ENCODE data around the gene AVPI1.

The AVPI1 gene

DNA sequence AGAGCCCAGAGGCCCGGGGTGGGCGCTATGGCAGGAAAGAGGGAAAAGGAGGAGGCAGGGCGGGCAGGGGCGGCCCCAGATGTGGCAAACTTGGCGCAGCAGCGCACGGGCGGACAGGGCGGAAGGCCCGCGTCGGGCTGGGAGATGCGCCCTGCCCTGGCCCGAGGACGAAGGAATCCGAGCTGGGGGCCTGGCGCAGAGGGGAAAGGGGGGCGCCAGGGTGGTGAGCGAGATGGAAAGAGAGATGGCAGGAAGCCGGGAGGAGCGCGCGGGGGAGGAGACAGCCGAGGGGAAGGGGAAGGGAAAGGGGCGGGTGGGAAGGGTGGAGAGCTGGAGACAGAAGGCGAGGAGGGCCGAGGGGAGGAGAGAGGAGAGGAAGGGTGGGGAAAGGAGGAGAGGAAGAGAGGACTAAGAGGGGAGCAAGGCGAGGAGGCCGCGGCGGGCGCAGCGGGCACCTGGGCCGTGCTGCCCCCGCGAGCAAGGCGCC, 26.3 kb upstream of the AVPI1 start, which contains the start of gene MARVELD1 (continued):
- TF ChIP-seq, protein P1, sequence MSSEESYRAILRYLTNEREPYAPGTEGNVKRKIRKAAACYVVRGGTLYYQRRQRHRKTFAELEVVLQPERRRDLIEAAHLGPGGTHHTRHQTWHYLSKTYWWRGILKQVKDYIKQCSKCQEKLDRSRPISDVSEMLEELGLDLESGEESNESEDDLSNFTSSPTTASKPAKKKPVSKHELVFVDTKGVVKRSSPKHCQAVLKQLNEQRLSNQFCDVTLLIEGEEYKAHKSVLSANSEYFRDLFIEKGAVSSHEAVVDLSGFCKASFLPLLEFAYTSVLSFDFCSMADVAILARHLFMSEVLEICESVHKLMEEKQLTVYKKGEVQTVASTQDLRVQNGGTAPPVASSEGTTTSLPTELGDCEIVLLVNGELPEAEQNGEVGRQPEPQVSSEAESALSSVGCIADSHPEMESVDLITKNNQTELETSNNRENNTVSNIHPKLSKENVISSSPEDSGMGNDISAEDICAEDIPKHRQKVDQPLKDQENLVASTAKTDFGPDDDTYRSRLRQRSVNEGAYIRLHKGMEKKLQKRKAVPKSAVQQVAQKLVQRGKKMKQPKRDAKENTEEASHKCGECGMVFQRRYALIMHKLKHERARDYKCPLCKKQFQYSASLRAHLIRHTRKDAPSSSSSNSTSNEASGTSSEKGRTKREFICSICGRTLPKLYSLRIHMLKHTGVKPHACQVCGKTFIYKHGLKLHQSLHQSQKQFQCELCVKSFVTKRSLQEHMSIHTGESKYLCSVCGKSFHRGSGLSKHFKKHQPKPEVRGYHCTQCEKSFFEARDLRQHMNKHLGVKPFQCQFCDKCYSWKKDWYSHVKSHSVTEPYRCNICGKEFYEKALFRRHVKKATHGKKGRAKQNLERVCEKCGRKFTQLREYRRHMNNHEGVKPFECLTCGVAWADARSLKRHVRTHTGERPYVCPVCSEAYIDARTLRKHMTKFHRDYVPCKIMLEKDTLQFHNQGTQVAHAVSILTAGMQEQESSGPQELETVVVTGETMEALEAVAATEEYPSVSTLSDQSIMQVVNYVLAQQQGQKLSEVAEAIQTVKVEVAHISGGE (tag by site-specific recombination; conservative IDR thresholded peaks at IDR 0.05; ENCODE audit: low read depth), result peak; percentile 46; the same call in 1 of the 2 replicates
- TF ChIP-seq ZXDB (tag by site-specific recombination; IDR thresholded peaks at IDR 0.05) (peak; percentile 32), ZBTB1 (tag by site-specific recombination; IDR thresholded peaks at IDR 0.05) (no peak), HOXA7 (CRISPR knock-in tag; IDR thresholded peaks at IDR 0.05; ENCODE audit: borderline replicate concordance) (no peak), ZNF530 (tag by site-specific recombination; IDR thresholded peaks at IDR 0.05; ENCODE audit: low read depth) (peak; percentile 98), ZNF558 (tag by site-specific recombination; IDR thresholded peaks at IDR 0.05) (no peak), ZNF202 (tag by site-specific recombination; IDR thresholded peaks at IDR 0.05; ENCODE audit: borderline replicate concordance) (no peak), ZNF2 (tag by site-specific recombination; IDR thresholded peaks at IDR 0.05) (peak; percentile 72), ZNF423 (tag by site-specific recombination; IDR thresholded peaks at IDR 0.05) (no peak), SALL2 (tag by site-specific recombination; IDR thresholded peaks at IDR 0.05; ENCODE audit: borderline replicate concordance) (no peak), ZNF140 (tag by site-specific recombination; IDR thresholded peaks at IDR 0.05) (no peak), ZNF433 (tag by site-specific recombination; IDR thresholded peaks at IDR 0.05; ENCODE audit: low read depth) (no peak), HOXD13 (CRISPR knock-in tag; IDR thresholded peaks at IDR 0.05; ENCODE audit: borderline replicate concordance) (no peak), KLF8 (tag by site-specific recombination; IDR thresholded peaks at IDR 0.05) (peak; percentile 75), ZNF146 (tag by site-specific recombination; IDR thresholded peaks at IDR 0.05) (no peak), KLF9 (tag by site-specific recombination; IDR thresholded peaks at IDR 0.05; ENCODE audit: low read depth) (no peak; the same call in 1 of the 2 replicates), ZNF16 (tag by site-specific recombination; IDR thresholded peaks at IDR 0.05; ENCODE audit: low read depth) (no peak), ZBTB20 (tag by site-specific recombination; IDR thresholded peaks at IDR 0.05) (peak; percentile 83), OSR2 (tag by site-specific recombination; IDR thresholded peaks at IDR 0.05) (no peak), FEZF1 (tag by site-specific recombination; IDR thresholded peaks at IDR 0.05) (no peak), ZNF785 (tag by site-specific recombination; IDR thresholded peaks at IDR 0.05) (no peak), PRDM1 (tag by site-specific recombination; IDR thresholded peaks at IDR 0.05) (peak; percentile 83), ZNF830 (tag by site-specific recombination; IDR thresholded peaks at IDR 0.05; ENCODE audit: low read depth) (no peak), GLIS2 (tag by site-specific recombination; IDR thresholded peaks at IDR 0.05) (peak; percentile 78), SETDB1 (IDR thresholded peaks at IDR 0.05; ENCODE audit: insufficient read length, low read length) (no peak), ZNF600 (tag by site-specific recombination; IDR thresholded peaks at IDR 0.05) (peak; percentile 77)
- TF ChIP-seq, protein P2, sequence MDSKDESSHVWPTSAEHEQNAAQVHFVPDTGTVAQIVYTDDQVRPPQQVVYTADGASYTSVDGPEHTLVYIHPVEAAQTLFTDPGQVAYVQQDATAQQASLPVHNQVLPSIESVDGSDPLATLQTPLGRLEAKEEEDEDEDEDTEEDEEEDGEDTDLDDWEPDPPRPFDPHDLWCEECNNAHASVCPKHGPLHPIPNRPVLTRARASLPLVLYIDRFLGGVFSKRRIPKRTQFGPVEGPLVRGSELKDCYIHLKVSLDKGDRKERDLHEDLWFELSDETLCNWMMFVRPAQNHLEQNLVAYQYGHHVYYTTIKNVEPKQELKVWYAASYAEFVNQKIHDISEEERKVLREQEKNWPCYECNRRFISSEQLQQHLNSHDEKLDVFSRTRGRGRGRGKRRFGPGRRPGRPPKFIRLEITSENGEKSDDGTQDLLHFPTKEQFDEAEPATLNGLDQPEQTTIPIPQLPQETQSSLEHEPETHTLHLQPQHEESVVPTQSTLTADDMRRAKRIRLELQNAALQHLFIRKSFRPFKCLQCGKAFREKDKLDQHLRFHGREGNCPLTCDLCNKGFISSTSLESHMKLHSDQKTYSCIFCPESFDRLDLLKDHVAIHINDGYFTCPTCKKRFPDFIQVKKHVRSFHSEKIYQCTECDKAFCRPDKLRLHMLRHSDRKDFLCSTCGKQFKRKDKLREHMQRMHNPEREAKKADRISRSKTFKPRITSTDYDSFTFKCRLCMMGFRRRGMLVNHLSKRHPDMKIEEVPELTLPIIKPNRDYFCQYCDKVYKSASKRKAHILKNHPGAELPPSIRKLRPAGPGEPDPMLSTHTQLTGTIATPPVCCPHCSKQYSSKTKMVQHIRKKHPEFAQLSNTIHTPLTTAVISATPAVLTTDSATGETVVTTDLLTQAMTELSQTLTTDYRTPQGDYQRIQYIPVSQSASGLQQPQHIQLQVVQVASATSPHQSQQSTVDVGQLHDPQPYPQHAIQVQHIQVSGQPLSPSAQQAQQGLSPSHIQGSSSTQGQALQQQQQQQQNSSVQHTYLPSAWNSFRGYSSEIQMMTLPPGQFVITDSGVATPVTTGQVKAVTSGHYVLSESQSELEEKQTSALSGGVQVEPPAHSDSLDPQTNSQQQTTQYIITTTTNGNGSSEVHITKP (tag by site-specific recombination; IDR thresholded peaks at IDR 0.05), result peak; percentile 46; the same call in 1 of the 2 replicates
- TF ChIP-seq, protein P3, sequence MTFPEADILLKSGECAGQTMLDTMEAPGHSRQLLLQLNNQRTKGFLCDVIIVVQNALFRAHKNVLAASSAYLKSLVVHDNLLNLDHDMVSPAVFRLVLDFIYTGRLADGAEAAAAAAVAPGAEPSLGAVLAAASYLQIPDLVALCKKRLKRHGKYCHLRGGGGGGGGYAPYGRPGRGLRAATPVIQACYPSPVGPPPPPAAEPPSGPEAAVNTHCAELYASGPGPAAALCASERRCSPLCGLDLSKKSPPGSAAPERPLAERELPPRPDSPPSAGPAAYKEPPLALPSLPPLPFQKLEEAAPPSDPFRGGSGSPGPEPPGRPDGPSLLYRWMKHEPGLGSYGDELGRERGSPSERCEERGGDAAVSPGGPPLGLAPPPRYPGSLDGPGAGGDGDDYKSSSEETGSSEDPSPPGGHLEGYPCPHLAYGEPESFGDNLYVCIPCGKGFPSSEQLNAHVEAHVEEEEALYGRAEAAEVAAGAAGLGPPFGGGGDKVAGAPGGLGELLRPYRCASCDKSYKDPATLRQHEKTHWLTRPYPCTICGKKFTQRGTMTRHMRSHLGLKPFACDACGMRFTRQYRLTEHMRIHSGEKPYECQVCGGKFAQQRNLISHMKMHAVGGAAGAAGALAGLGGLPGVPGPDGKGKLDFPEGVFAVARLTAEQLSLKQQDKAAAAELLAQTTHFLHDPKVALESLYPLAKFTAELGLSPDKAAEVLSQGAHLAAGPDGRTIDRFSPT (tag by site-specific recombination; IDR thresholded peaks at IDR 0.05), result peak; percentile 84
- TF ChIP-seq, protein P4, sequence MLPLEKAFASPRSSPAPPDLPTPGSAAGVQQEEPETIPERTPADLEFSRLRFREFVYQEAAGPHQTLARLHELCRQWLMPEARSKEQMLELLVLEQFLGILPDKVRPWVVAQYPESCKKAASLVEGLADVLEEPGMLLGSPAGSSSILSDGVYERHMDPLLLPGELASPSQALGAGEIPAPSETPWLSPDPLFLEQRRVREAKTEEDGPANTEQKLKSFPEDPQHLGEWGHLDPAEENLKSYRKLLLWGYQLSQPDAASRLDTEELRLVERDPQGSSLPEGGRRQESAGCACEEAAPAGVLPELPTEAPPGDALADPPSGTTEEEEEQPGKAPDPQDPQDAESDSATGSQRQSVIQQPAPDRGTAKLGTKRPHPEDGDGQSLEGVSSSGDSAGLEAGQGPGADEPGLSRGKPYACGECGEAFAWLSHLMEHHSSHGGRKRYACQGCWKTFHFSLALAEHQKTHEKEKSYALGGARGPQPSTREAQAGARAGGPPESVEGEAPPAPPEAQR (tag by site-specific recombination; IDR thresholded peaks at IDR 0.05), result no peak
- TF ChIP-seq, protein P5, sequence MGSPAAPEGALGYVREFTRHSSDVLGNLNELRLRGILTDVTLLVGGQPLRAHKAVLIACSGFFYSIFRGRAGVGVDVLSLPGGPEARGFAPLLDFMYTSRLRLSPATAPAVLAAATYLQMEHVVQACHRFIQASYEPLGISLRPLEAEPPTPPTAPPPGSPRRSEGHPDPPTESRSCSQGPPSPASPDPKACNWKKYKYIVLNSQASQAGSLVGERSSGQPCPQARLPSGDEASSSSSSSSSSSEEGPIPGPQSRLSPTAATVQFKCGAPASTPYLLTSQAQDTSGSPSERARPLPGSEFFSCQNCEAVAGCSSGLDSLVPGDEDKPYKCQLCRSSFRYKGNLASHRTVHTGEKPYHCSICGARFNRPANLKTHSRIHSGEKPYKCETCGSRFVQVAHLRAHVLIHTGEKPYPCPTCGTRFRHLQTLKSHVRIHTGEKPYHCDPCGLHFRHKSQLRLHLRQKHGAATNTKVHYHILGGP (tag by site-specific recombination; IDR thresholded peaks at IDR 0.05), result no peak

Measured in HEK293 (cell line).